IMR-90 (cell line): Measurements from ENCODE around the gene RASSF5. TPM values are rescaled to one million over a fixed set of nuclear protein-coding genes. Genes with fewer than 3 reads are reported as not detected.

Experiments
- ATAC-seq: fragments of 200-7000 bp; cut with Tn5 transposase; 2 replicates; pipeline ENCODE4 v1.9.1; 2020; ENCODE audit warnings: low read depth, mild to moderate bottlenecking, moderate library complexity
- BruUV-seq: library from RNA; stranded (reverse); fragments of 400-500 nt; replicated peaks from 2 replicates; lab custom pipeline; 2021; lab: Mats Ljungman, UMichigan
- CTCF ChIA-PET: fragments of 300-600 bp; formaldehyde crosslinking; extraction: SDS; loops from one replicate; lab custom pipeline; 2021; ENCODE audit warnings: antibody characterized with exemption; lab: Yijun Ruan, JAX
- POLR2A ChIA-PET: fragments of 300-600 bp; sonication (Branson Sonifier 250); formaldehyde crosslinking; loops from one replicate; lab custom pipeline; 2022; ENCODE audit warnings: antibody characterized with exemption; ENCODE audit not compliant: unreplicated experiment; lab: Charles Lee
- DNase-seq: peaks from one replicate; pipeline ENCODE4 v3.0.0; 2013
- H2AFZ ChIP-seq: replicated peaks from 2 replicates; pipeline ENCODE3; 2013; ENCODE audit warnings: low read length, mild to moderate bottlenecking; ENCODE audit not compliant: poor library complexity
- H2AK5ac ChIP-seq: 2 replicates; pipeline ENCODE4 v1.6.1; 2013; ENCODE audit warnings: low read depth, low read length, inconsistent platforms
- H2AK9ac ChIP-seq: replicated peaks from 2 replicates; pipeline ENCODE3; 2013; ENCODE audit warnings: mild to moderate bottlenecking, low read depth, low read length, moderate library complexity; ENCODE audit not compliant: poor library complexity
- H2BK120ac ChIP-seq: 2 replicates; pipeline ENCODE4 v1.6.1; 2013; ENCODE audit warnings: low read depth, low read length, inconsistent platforms
- H2BK15ac ChIP-seq: 3 replicates; pipeline ENCODE4 v1.6.1; 2013; ENCODE audit warnings: low read depth, low read length, inconsistent platforms
- H2BK20ac ChIP-seq: 2 replicates; pipeline ENCODE4 v1.6.1; 2013; ENCODE audit warnings: low read depth, mild to moderate bottlenecking, inconsistent platforms, low read length, moderate library complexity
- H2BK5ac ChIP-seq: 2 replicates; pipeline ENCODE4 v1.6.1; 2013; ENCODE audit warnings: mild to moderate bottlenecking, low read depth, low read length, inconsistent platforms; ENCODE audit not compliant: poor library complexity, severe bottlenecking
- H3K14ac ChIP-seq: replicated peaks from 2 replicates; pipeline ENCODE4 v1.6.1; 2013; ENCODE audit warnings: low read depth, low read length, inconsistent platforms
- H3K18ac ChIP-seq: 2 replicates; pipeline ENCODE4 v1.6.1; 2013; ENCODE audit warnings: low read depth, low read length, control low read depth
- H3K23ac ChIP-seq: 2 replicates; pipeline ENCODE4 v1.6.1; 2013; ENCODE audit warnings: low read depth, low read length, inconsistent platforms
- H3K27ac ChIP-seq: 2 replicates; pipeline ENCODE4 v1.5.1; 2013; ENCODE audit warnings: mild to moderate bottlenecking, control low read depth, low read length; ENCODE audit not compliant: insufficient read depth
- H3K27me3 ChIP-seq: 2 replicates; pipeline ENCODE4 v1.6.1; 2013; ENCODE audit warnings: low read length; ENCODE audit not compliant: control insufficient read depth, insufficient read depth
- H3K36me3 ChIP-seq: 2 replicates; pipeline ENCODE4 v1.6.1; 2013; ENCODE audit warnings: low read length, mixed read lengths; ENCODE audit not compliant: control insufficient read depth, insufficient read depth
- H3K4ac ChIP-seq: 2 replicates; pipeline ENCODE4 v1.6.1; 2013; ENCODE audit warnings: low read depth, low read length, inconsistent platforms
- H3K4me1 ChIP-seq: 2 replicates; pipeline ENCODE4 v1.6.1; 2013; ENCODE audit warnings: low read length, mixed read lengths; ENCODE audit not compliant: control insufficient read depth, insufficient read depth
- H3K4me2 ChIP-seq: 2 replicates; pipeline ENCODE4 v1.6.1; 2013; ENCODE audit warnings: low read depth, mild to moderate bottlenecking, control low read depth, low read length, moderate library complexity
- H3K4me3 ChIP-seq: 2 replicates; pipeline ENCODE4 v1.5.1; 2013; ENCODE audit warnings: low read depth, mild to moderate bottlenecking, control low read depth, low read length, moderate library complexity; ENCODE audit not compliant: insufficient read depth
- H3K56ac ChIP-seq: 2 replicates; pipeline ENCODE4 v1.6.1; 2013; ENCODE audit warnings: low read length, inconsistent platforms; ENCODE audit not compliant: insufficient read depth; ENCODE audit errors: extremely low read depth
- H3K79me1 ChIP-seq, 2 experiments: 2 replicates each; pipeline ENCODE4 v1.6.1; 2013; ENCODE audit warnings: low read length in 2 of 2, inconsistent platforms in 1 of 2, low read depth in 1 of 2
- H3K9ac ChIP-seq: 2 replicates; pipeline ENCODE4 v1.6.1; 2013; ENCODE audit warnings: low read depth, low read length, control low read depth
- H3K9me1 ChIP-seq: 2 replicates; pipeline ENCODE4 v1.6.1; 2013; ENCODE audit warnings: low read length, inconsistent platforms; ENCODE audit not compliant: insufficient read depth
- H3K9me3 ChIP-seq: 2 replicates; pipeline ENCODE4 v1.6.1; 2013; ENCODE audit warnings: low read length; ENCODE audit not compliant: control insufficient read depth, insufficient read depth
- H4K20me1 ChIP-seq: 2 replicates; pipeline ENCODE4 v1.6.1; 2013; ENCODE audit warnings: low read length, inconsistent platforms; ENCODE audit not compliant: insufficient read depth
- H4K5ac ChIP-seq: 2 replicates; pipeline ENCODE4 v1.6.1; 2013; ENCODE audit warnings: mild to moderate bottlenecking, low read depth, low read length, control low read depth
- H4K8ac ChIP-seq, 2 experiments: 2 replicates each; pipeline ENCODE4 v1.6.1; 2013; ENCODE audit warnings: low read depth in 2 of 2, low read length in 2 of 2, control low read depth in 1 of 2, inconsistent platforms in 1 of 2
- H4K91ac ChIP-seq: 2 replicates; pipeline ENCODE4 v1.6.1; 2013; ENCODE audit warnings: low read depth, low read length, inconsistent platforms; ENCODE audit not compliant: insufficient read depth
- BHLHE40 ChIP-seq: fragments of 150-350 bp; IDR thresholded peaks from 2 replicates; pipeline ENCODE4 v1.6.1; 2016; ENCODE audit warnings: mild to moderate bottlenecking, low read depth, low read length
- CHD1 ChIP-seq: IDR thresholded peaks from 2 replicates; pipeline ENCODE4 v1.6.1; 2012; ENCODE audit warnings: low read depth, low read length, improper control_type of control experiment
- FOS ChIP-seq: fragments of 150-350 bp; IDR thresholded peaks from 2 replicates; pipeline ENCODE4 v1.6.1; 2016; ENCODE audit warnings: low read depth, low read length
- MAFK ChIP-seq: IDR thresholded peaks from 2 replicates; pipeline ENCODE4 v1.6.1; 2012; ENCODE audit warnings: low read depth, low read length, improper control_type of control experiment
- NFE2L2 ChIP-seq: fragments of 150-350 bp; IDR thresholded peaks from 2 replicates; pipeline ENCODE4 v1.6.1; 2016; ENCODE audit warnings: low read depth, mild to moderate bottlenecking, low read length
- POLR2A ChIP-seq: IDR thresholded peaks from 2 replicates; pipeline ENCODE4 v1.6.1; 2012; ENCODE audit warnings: mild to moderate bottlenecking, low read depth, low read length
- RAD21 ChIP-seq: IDR thresholded peaks from 2 replicates; pipeline ENCODE4 v1.6.1; 2012; ENCODE audit warnings: low read length, improper control_type of control experiment
- RCOR1 ChIP-seq: IDR thresholded peaks from 2 replicates; pipeline ENCODE4 v1.6.1; 2012; ENCODE audit warnings: mild to moderate bottlenecking, low read length, improper control_type of control experiment; ENCODE audit not compliant: insufficient replicate concordance
- SMC3 ChIP-seq: fragments of 150-350 bp; IDR thresholded peaks from 2 replicates; pipeline ENCODE4 v1.6.1; 2016; ENCODE audit warnings: low read depth, mild to moderate bottlenecking, antibody characterized with exemption, low read length, moderate library complexity
- WGBS, 2 experiments: methylation state at CpG; one replicate each; pipeline versions ENCODE4 v1.1.5 to v1.1.7; 2013; ENCODE audit warnings: missing lambda C conversion rate in 2 of 2; ENCODE audit not compliant: insufficient read length in 1 of 2; ENCODE audit errors: extremely low coverage in 2 of 2; 5-methylcytosine and 5-hydroxymethylcytosine counted together
- dilution Hi-C: fragments of 300-500 bp; cut with HindIII; formaldehyde crosslinking; loops from one replicate; pipeline ENCODE4 v1.14.3; 2018; ENCODE audit warnings: low sequenced_read_pairs; ENCODE audit not compliant: unreplicated experiment
- in situ Hi-C: fragments of 300-500 bp; cut with MboI; formaldehyde crosslinking; loops from 3 replicates; pipeline ENCODE4 v1.14.3; 2019; ENCODE audit warnings: low sequenced_read_pairs, inconsistent platforms, mixed read lengths
- intact Hi-C: fragments of 100-400 bp; cut with micrococcal nuclease; formaldehyde crosslinking; loops from 2 replicates; pipeline ENCODE4 v1.10.0; 2022
- polyA plus RNA-seq, 3 experiments: library from polyadenylated mRNA; depleted of rRNA; stranded (reverse); fragments of >200 nt; gene quantifications; 2 replicates each; pipeline ENCODE4 v1.2.3, GENCODE V29; 2012; ENCODE audit warnings: low replicate concordance in 1 of 3
- total RNA-seq: library from RNA; depleted of rRNA; stranded (reverse); fragments of >200 nt; gene quantifications from 2 replicates; pipeline ENCODE4 v1.2.3, GENCODE V29; 2012
- TF ChIP-seq, protein P1 (sequence below): conservative IDR thresholded peaks from 2 replicates; pipeline ENCODE4 v1.5.1; 2012; ENCODE audit warnings: mild to moderate bottlenecking, low read depth, low read length, improper control_type of control experiment
- TF ChIP-seq, protein P2 (sequence below): fragments of 150-350 bp; IDR thresholded peaks from 2 replicates; pipeline ENCODE4 v1.6.1; 2017; ENCODE audit warnings: mild to moderate bottlenecking, antibody characterized with exemption, low read length, low read depth

The RASSF5 gene
- total and polyA plus RNA-seq, 2 of the 4 experiments (the other 2 are of a cell fraction), result 0.18 to 1.1 TPM

DNA sequence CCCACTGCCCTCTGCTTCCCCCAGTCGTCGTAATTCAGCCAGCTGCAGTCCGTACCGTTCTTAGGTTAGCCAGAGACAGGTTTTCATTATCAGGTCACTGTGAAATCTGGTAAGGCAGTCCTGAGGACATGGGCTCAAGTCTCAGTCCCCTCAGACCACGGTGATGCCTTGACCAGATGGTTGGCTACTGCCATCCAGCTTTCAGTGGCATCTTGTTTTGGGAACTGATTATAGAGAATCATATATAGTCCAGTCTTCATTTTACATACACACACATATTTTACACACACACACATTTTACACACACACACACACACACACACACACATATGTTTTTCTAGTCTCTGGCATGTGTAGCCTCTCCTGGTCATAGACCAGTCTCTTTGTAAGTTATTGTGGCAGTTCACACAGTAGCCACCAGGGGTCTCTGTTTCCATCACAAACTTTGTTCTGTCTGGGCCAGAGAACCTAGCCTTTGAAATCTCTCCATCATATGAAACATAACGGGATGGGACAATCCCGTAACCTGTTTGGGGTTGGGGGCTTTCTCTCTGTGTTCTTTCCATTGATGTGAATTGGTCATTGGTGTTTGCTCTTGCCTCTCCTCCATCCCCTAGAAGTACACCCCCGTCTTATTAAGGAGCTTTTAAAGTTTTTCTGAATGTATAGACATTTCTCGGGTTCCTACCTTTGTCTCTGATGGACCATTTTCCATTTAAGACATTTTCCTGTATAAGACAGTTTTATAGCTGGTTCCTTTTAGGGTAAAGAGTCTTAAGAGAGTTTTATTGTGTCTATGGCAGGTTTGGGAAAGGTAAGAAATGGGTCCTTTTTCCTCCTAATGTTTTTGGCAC lies 45.5 kb upstream of the RASSF5 start:
- no peak overlapping the region for H4K8ac ChIP-seq
- no peak overlapping the region for H2AFZ ChIP-seq
- no peak overlapping the region for H3K4me3 ChIP-seq
- no peaks in the 10 kb centered on the region for H4K20me1 ChIP-seq
- no CpG with 5 or more reads among the region's 9 CpGs for WGBS, 2 experiments
- peaks cover 21% of the 10 kb centered on the region for H3K36me3 ChIP-seq
- intact Hi-C loops, result no loop called here
- H4K5ac ChIP-seq, result no peak overlapping the region
- in situ Hi-C loops, result no loop called here
- H3K4me2 ChIP-seq, result no peak overlapping the region
- ATAC-seq, result peak; percentile 85
- no peaks in the 10 kb centered on the region for H3K9me3 ChIP-seq
- H2BK120ac ChIP-seq, result no peak overlapping the region
- peaks cover 0 to under 1% of the 10 kb centered on the region in 2 experiments; a peak in 1 of 4 replicates for H3K79me1 ChIP-seq
- dilution Hi-C loops, result no loop called here
- H3K4me1 ChIP-seq, result peaks cover 6% of the 10 kb centered on the region
- H2BK15ac ChIP-seq, result no peak overlapping the region
- ChIA-PET POLR2A (no interaction called here), CTCF (interaction anchor here (0.7 to 1.9 kb wide), 5 partner anchors 9 to 29 kb away, joined by 3 to 9 read pairs (median 6); partner anchors contain the start of gene IKBKE)
- H3K4ac ChIP-seq, result no peak overlapping the region
- no peak overlapping the region for H2AK9ac ChIP-seq
- no peak overlapping the region for H2BK20ac ChIP-seq
- BruUV-seq, result TSS peak; percentile 50
- H3K56ac ChIP-seq, result no peak overlapping the region
- H3K14ac ChIP-seq, result no peak overlapping the region
- H3K27ac ChIP-seq, result no peak overlapping the region
- peaks cover 20% of the 10 kb centered on the region for H3K9me1 ChIP-seq
- no peak overlapping the region for H2BK5ac ChIP-seq
- no peaks in the 10 kb centered on the region for H3K27me3 ChIP-seq
- peak; percentile 73 for DNase-seq
- no peak for TF ChIP-seq MAFK
- no peak for TF ChIP-seq NFE2L2
- TF ChIP-seq POLR2A, result no peak
- TF ChIP-seq FOS, result no peak
- TF ChIP-seq SMC3, result peak; percentile 60
- TF ChIP-seq, protein P1, sequence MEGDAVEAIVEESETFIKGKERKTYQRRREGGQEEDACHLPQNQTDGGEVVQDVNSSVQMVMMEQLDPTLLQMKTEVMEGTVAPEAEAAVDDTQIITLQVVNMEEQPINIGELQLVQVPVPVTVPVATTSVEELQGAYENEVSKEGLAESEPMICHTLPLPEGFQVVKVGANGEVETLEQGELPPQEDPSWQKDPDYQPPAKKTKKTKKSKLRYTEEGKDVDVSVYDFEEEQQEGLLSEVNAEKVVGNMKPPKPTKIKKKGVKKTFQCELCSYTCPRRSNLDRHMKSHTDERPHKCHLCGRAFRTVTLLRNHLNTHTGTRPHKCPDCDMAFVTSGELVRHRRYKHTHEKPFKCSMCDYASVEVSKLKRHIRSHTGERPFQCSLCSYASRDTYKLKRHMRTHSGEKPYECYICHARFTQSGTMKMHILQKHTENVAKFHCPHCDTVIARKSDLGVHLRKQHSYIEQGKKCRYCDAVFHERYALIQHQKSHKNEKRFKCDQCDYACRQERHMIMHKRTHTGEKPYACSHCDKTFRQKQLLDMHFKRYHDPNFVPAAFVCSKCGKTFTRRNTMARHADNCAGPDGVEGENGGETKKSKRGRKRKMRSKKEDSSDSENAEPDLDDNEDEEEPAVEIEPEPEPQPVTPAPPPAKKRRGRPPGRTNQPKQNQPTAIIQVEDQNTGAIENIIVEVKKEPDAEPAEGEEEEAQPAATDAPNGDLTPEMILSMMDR, result peak; percentile 82
- no peak for TF ChIP-seq CHD1
- TF ChIP-seq, protein P2, sequence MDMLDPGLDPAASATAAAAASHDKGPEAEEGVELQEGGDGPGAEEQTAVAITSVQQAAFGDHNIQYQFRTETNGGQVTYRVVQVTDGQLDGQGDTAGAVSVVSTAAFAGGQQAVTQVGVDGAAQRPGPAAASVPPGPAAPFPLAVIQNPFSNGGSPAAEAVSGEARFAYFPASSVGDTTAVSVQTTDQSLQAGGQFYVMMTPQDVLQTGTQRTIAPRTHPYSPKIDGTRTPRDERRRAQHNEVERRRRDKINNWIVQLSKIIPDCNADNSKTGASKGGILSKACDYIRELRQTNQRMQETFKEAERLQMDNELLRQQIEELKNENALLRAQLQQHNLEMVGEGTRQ, result no peak
- TF ChIP-seq BHLHE40, result no peak
- TF ChIP-seq RCOR1, result no peak
- peak; percentile 68 for TF ChIP-seq RAD21
- no peak overlapping the region for H3K9ac ChIP-seq
- H3K23ac ChIP-seq, result no peak overlapping the region
- H4K91ac ChIP-seq, result no peak overlapping the region
- H2AK5ac ChIP-seq, result no peak overlapping the region
- H3K18ac ChIP-seq, result no peak overlapping the region
